Endodermal cell (in vitro differentiated cells): Measurements from ENCODE around the gene PTK7. TPM values are rescaled to one million over a fixed set of nuclear protein-coding genes. Genes with fewer than 3 reads are reported as not detected.
A peak's percentile ranks its signal among the peaks of the same experiment; 100 is the strongest.

Experiments
- DNase-seq: peaks from one replicate; pipeline ENCODE4 v3.0.0-alpha.2; 2017
- H3K27ac ChIP-seq: 2 replicates; pipeline ENCODE4 v1.5.1; 2013; ENCODE audit warnings: mild to moderate bottlenecking, low read depth, low read length, moderate library complexity
- H3K27me3 ChIP-seq: 2 replicates; pipeline ENCODE4 v1.6.1; 2013; ENCODE audit warnings: mild to moderate bottlenecking, low read length, moderate library complexity; ENCODE audit not compliant: insufficient read depth, control insufficient read depth, poor library complexity, severe bottlenecking
- H3K36me3 ChIP-seq: 2 replicates; pipeline ENCODE4 v1.7.0; 2013; ENCODE audit warnings: mild to moderate bottlenecking, low read length, moderate library complexity; ENCODE audit not compliant: control insufficient read depth, insufficient read depth
- H3K4me1 ChIP-seq: one replicate; pipeline ENCODE4 v1.7.0; 2013; ENCODE audit warnings: low read length; ENCODE audit not compliant: control insufficient read depth, insufficient read depth
- H3K4me3 ChIP-seq: 2 replicates; pipeline ENCODE4 v1.5.1; 2013; ENCODE audit warnings: mild to moderate bottlenecking, low read length, moderate library complexity
- H3K9ac ChIP-seq: 2 replicates; pipeline ENCODE4 v1.6.1; 2013; ENCODE audit warnings: mild to moderate bottlenecking, low read length, moderate library complexity; ENCODE audit not compliant: poor library complexity, severe bottlenecking; ENCODE audit errors: extremely low read depth
- H3K9me3 ChIP-seq: 2 replicates; pipeline ENCODE4 v1.6.1; 2013; ENCODE audit warnings: mild to moderate bottlenecking, low read length, moderate library complexity; ENCODE audit not compliant: control insufficient read depth
- H3K27ac Mint-ChIP-seq: 2 replicates; pipeline ENCODE4 v1.8.0; 2020; ENCODE audit warnings: mixed read lengths
- H3K27me3 Mint-ChIP-seq: 2 replicates; pipeline ENCODE4 v1.8.0; 2021; ENCODE audit warnings: mild to moderate bottlenecking, mixed read lengths; ENCODE audit not compliant: insufficient read depth
- H3K36me3 Mint-ChIP-seq: 2 replicates; pipeline ENCODE4 v1.8.0; 2020; ENCODE audit warnings: low read depth, mixed read lengths
- H3K4me1 Mint-ChIP-seq: 2 replicates; pipeline ENCODE4 v1.8.0; 2020; ENCODE audit warnings: mixed read lengths
- H3K4me3 Mint-ChIP-seq: 2 replicates; pipeline ENCODE4 v1.8.0; 2020; ENCODE audit warnings: mild to moderate bottlenecking, moderate library complexity, mixed read lengths
- H3K9me3 Mint-ChIP-seq: 2 replicates; pipeline ENCODE4 v1.8.0; 2020; ENCODE audit warnings: mild to moderate bottlenecking, mixed read lengths
- CTCF ChIP-seq: fragments of 200-600 bp; sonication (generic); conservative IDR thresholded peaks from 2 replicates; pipeline ENCODE4 v1.5.0; 2021; ENCODE audit warnings: antibody characterized with exemption, mild to moderate bottlenecking
- WGBS, 2 experiments: methylation state at CpG; one replicate each; pipeline versions ENCODE4 v1.1.5 to v1.1.7; 2013; ENCODE audit warnings: missing lambda C conversion rate in 2 of 2, mixed read lengths in 1 of 2; ENCODE audit not compliant: insufficient coverage in 1 of 2, insufficient read length in 1 of 2; 5-methylcytosine and 5-hydroxymethylcytosine counted together
- total RNA-seq, 2 donors: library from RNA; stranded (reverse); fragmentation: NEBNext Ultra II Directional in 1 of 2; extraction: Animal tissue kit (Norgen Biotek cat#: 25700) in 1 of 2; gene quantifications; 2 replicates in 1 of 2; 3 replicates in 1 of 2; pipeline ENCODE4 v1.2.1, GENCODE V29; 2021

The PTK7 gene
- total RNA-seq, 2 donors from 2014 or later, result 167 to 183 TPM

- 91% methylated on average over 12 of the region's 12 CpGs; no CpG with 5 or more reads in 1 of the 2 experiments for WGBS, 2 experiments
- H3K4me1 Mint-ChIP-seq, result peaks cover 22% of the 10 kb centered on the region
- H3K27ac ChIP-seq, result no peak overlapping the region
- no peaks in the 10 kb centered on the region for H3K9me3 Mint-ChIP-seq
- no peaks in the 10 kb centered on the region for H3K27me3 ChIP-seq
- no peak overlapping the region for H3K4me3 ChIP-seq
- no peaks in the 10 kb centered on the region for H3K27me3 Mint-ChIP-seq
- no peak overlapping the region for H3K9ac ChIP-seq
- peaks cover 19% of the 10 kb centered on the region for H3K36me3 ChIP-seq
- no peak for TF ChIP-seq CTCF
- no peaks in the 10 kb centered on the region for H3K9me3 ChIP-seq
- no peaks in the 10 kb centered on the region for H3K4me1 ChIP-seq
- H3K27ac Mint-ChIP-seq, result peak overlapping the region; percentile 41
- no peak overlapping the region for H3K4me3 Mint-ChIP-seq
- no peak for DNase-seq
- peaks cover 16% of the 10 kb centered on the region for H3K36me3 Mint-ChIP-seq
Measured at GRCh38 chr6:43127180-43127579, 51.1 kb downstream of the PTK7 start.

GRCh38 chr6:43127877-43128276, 51.8 kb downstream of the PTK7 start:
- Mint-ChIP-seq H3K9me3 (no peaks in the 10 kb centered on the region), H3K4me3 (no peak overlapping the region), H3K4me1 (peaks cover 19% of the 10 kb centered on the region), H3K36me3 (peaks cover 23% of the 10 kb centered on the region), H3K27me3 (no peaks in the 10 kb centered on the region), H3K27ac (peak overlapping the region; percentile 79)
- Histone ChIP-seq H3K27me3 (no peaks in the 10 kb centered on the region), H3K27ac (no peak overlapping the region), H3K9me3 (no peaks in the 10 kb centered on the region), H3K4me3 (no peak overlapping the region), H3K36me3 (peaks cover 26% of the 10 kb centered on the region), H3K9ac (no peak overlapping the region), H3K4me1 (no peaks in the 10 kb centered on the region)
- DNase-seq, result no peak
- 81 to 91% methylated on average over 9 to 11 of the region's 11 CpGs for WGBS, 2 experiments
- TF ChIP-seq CTCF, result no peak

- H3K27ac ChIP-seq, result no peak overlapping the region
- no peak for DNase-seq
- no peak overlapping the region for H3K9ac ChIP-seq
- no peaks in the 10 kb centered on the region for H3K9me3 ChIP-seq
- no peaks in the 10 kb centered on the region for H3K4me1 ChIP-seq
- no peak for TF ChIP-seq CTCF
- 94% methylated on average over 14 to 16 of the region's 16 CpGs for WGBS, 2 experiments
- Mint-ChIP-seq H3K4me3 (no peak overlapping the region), H3K27ac (no peak overlapping the region), H3K27me3 (no peaks in the 10 kb centered on the region), H3K36me3 (peaks cover 29% of the 10 kb centered on the region), H3K9me3 (no peaks in the 10 kb centered on the region), H3K4me1 (peaks cover 15% of the 10 kb centered on the region)
- peaks cover 36% of the 10 kb centered on the region for H3K36me3 ChIP-seq
- no peaks in the 10 kb centered on the region for H3K27me3 ChIP-seq
- no peak overlapping the region for H3K4me3 ChIP-seq
Measured at GRCh38 chr6:43128926-43129325, 52.8 kb downstream of the PTK7 start.
